CMK (cell line): ENCODE data around the gene PLD3.
"Not testable (repeated sequence)": the region's sequence is repeated elsewhere in the genome, so short reads cannot be mapped to it uniquely, and the experiment has no call there.

Experiments used
- DNase-seq: peaks from one replicate; pipeline ENCODE4 v3.0.0-alpha.2; 2010; ENCODE audit warnings: low read depth

PLD3 gene

GRCh38 chr19:40365613-40366401 lies 17.3 kb downstream of the PLD3 start:
- peak; percentile 80 for DNase-seq

- DNase-seq: no peak
Measured at GRCh38 chr19:40366697-40367561, 18.4 kb downstream of the PLD3 start.

- no peak for DNase-seq
Measured at GRCh38 chr19:40367577-40368434, 19.3 kb downstream of the PLD3 start.

GRCh38 chr19:40369797-40370196 lies 21.3 kb downstream of the PLD3 start:
- DNase-seq: no peak

GRCh38 chr19:40370253-40370652 lies 21.8 kb downstream of the PLD3 start:
- not testable (repeated sequence) for DNase-seq

GRCh38 chr19:40370997-40371801 lies 22.7 kb downstream of the PLD3 start:
- no peak for DNase-seq

GRCh38 chr19:40371802-40372122 lies 23.3 kb downstream of the PLD3 start:
- no peak for DNase-seq

- DNase-seq: no peak
Measured at GRCh38 chr19:40374084-40374483, 25.6 kb downstream of the PLD3 start.

- no peak for DNase-seq
Measured at GRCh38 chr19:40376286-40376862, 27.9 kb downstream of the PLD3 start.

GRCh38 chr19:40377876-40378385 lies 29.4 kb downstream of the PLD3 start:
- DNase-seq: no peak

- no peak for DNase-seq
Measured at GRCh38 chr19:40378509-40378908, 30.0 kb downstream of the PLD3 start.

GRCh38 chr19:40379446-40380198 lies 31.1 kb downstream of the PLD3 start:
- DNase-seq: no peak

GRCh38 chr19:40380199-40381037 lies 31.9 kb downstream of the PLD3 start:
- no peak for DNase-seq

GRCh38 chr19:40381321-40381720 lies 32.8 kb downstream of the PLD3 start:
- DNase-seq: no peak

GRCh38 chr19:40383668-40384248 lies 35.3 kb downstream of the PLD3 start:
- no peak for DNase-seq

- no peak for DNase-seq
Measured at GRCh38 chr19:40387155-40387554, 38.7 kb downstream of the PLD3 start.

GRCh38 chr19:40388481-40388880 lies 40.0 kb downstream of the PLD3 start:
- no peak for DNase-seq

GRCh38 chr19:40389404-40390083 lies 41.0 kb downstream of the PLD3 start:
- DNase-seq: no peak
